ENCODE results near the gene ANKRD6. TPM values are rescaled to one million over a fixed set of nuclear protein-coding genes. Genes with fewer than 3 reads are reported as not detected.

ANKRD6 gene
- total RNA-seq, 2 experiments from 2014 or later, result 2.4 to 7.0 TPM

DNA sequence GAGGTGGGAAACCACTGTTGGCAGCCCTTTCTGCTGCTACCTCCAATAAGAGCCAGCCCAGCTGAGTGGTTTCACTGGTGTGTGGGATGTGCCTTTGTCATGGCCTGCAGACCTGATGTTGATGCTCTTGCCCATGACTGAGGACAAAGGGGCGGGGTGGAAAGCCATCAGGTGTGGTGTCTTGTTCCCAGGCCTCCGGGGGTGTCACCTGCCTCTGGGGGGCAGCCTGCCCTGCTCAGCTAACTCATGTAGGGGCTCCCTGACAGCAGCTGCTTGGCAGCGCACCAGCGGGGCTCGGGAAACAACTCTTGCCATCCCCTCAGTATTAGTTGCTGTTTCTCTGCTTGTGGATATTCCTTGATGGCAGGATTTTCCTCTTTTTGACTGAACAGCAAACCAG, 114.3 kb downstream of the ANKRD6 start:
- Histone ChIP-seq H3K9me3 (ENCODE audit: low read length) (no peaks in the 10 kb centered on the region), H3K27ac (ENCODE audit: low read depth, low read length, poor library complexity, severe bottlenecking) (no peak overlapping the region), H3K4me1 (ENCODE audit: insufficient read depth, low read length, poor library complexity, severe bottlenecking) (peaks cover 6% of the 10 kb centered on the region), H3K4me2 (ENCODE audit: low read length) (no peak overlapping the region), H3K79me2 (ENCODE audit: insufficient read depth, low read depth, low read length) (no peaks in the 10 kb centered on the region), H3K36me3 (ENCODE audit: insufficient read depth, low read length) (no peaks in the 10 kb centered on the region), H2AFZ (ENCODE audit: low read length) (no peak overlapping the region), H3K9me2 (ENCODE audit: insufficient read depth, low read length) (no peaks in the 10 kb centered on the region), H4K20me1 (ENCODE audit: insufficient read depth, low read length) (no peaks in the 10 kb centered on the region), H3K4me3 (ENCODE audit: low read depth, low read length, poor library complexity, severe bottlenecking) (no peak overlapping the region)
- TF ChIP-seq EZH2phosphoT487 (IDR thresholded peaks at IDR 0.05; ENCODE audit: borderline replicate concordance, low read depth, low read length), result no peak
- TF ChIP-seq, protein P1, sequence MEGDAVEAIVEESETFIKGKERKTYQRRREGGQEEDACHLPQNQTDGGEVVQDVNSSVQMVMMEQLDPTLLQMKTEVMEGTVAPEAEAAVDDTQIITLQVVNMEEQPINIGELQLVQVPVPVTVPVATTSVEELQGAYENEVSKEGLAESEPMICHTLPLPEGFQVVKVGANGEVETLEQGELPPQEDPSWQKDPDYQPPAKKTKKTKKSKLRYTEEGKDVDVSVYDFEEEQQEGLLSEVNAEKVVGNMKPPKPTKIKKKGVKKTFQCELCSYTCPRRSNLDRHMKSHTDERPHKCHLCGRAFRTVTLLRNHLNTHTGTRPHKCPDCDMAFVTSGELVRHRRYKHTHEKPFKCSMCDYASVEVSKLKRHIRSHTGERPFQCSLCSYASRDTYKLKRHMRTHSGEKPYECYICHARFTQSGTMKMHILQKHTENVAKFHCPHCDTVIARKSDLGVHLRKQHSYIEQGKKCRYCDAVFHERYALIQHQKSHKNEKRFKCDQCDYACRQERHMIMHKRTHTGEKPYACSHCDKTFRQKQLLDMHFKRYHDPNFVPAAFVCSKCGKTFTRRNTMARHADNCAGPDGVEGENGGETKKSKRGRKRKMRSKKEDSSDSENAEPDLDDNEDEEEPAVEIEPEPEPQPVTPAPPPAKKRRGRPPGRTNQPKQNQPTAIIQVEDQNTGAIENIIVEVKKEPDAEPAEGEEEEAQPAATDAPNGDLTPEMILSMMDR (conservative IDR thresholded peaks at IDR 0.05; ENCODE audit: low read length), result no peak
- DNase-seq (ENCODE audit: low spot score), result no peak
- intact Hi-C loops (cut with micrococcal nuclease; ENCODE audit: unreplicated experiment), result no loop called here
- BruUV-seq (replicated peaks), result no TSS peak
- POLR2A ChIA-PET, result no interaction called here
- CTCF ChIA-PET (ENCODE audit: unreplicated experiment), result no interaction called here

DNA sequence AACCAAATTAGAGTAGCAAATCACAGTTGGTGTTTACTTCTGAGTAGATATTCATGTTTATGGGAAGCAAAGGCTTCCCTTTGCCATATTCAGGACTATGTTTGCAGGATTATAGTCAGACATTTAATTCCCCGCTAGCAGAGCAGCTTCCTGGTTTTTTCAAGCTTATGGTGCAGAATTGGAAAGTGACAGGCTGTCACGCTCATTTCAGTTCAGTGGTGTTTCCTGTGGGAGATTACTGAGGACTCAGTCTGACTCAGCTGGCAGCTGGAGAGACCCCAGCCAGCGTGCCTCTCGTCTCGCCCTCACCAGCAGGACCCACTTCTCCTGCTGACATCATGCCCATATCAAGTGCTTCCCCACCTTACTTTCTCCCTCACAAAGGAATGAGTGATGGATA, 120.5 kb downstream of the ANKRD6 start:
- no peaks in the 10 kb centered on the region for H3K9me3 ChIP-seq (ENCODE audit: low read length)
- H3K36me3 ChIP-seq (ENCODE audit: insufficient read depth, low read length), result no peaks in the 10 kb centered on the region
- no peaks in the 10 kb centered on the region for H4K20me1 ChIP-seq (ENCODE audit: insufficient read depth, low read length)
- ChIA-PET CTCF (ENCODE audit: unreplicated experiment) (no interaction called here), POLR2A (interaction anchor here (0.5 kb wide), 1 partner anchor 12 kb away, joined by 3 read pairs; no protein-coding TSS in a partner anchor)
- peaks cover 7% of the 10 kb centered on the region for H3K4me1 ChIP-seq (ENCODE audit: insufficient read depth, low read length, poor library complexity, severe bottlenecking)
- H3K27ac ChIP-seq (ENCODE audit: low read depth, low read length, poor library complexity, severe bottlenecking), result no peak overlapping the region
- intact Hi-C loops (cut with micrococcal nuclease; ENCODE audit: unreplicated experiment), result no loop called here
- no peak overlapping the region for H3K4me2 ChIP-seq (ENCODE audit: low read length)
- no peak overlapping the region for H2AFZ ChIP-seq (ENCODE audit: low read length)
- no TSS peak for BruUV-seq (replicated peaks)
- H3K79me2 ChIP-seq (ENCODE audit: insufficient read depth, low read depth, low read length), result no peaks in the 10 kb centered on the region
- DNase-seq (ENCODE audit: low spot score), result no peak
- TF ChIP-seq, protein P1 (conservative IDR thresholded peaks at IDR 0.05; ENCODE audit: low read length), result no peak
- no peak for TF ChIP-seq EZH2phosphoT487 (IDR thresholded peaks at IDR 0.05; ENCODE audit: borderline replicate concordance, low read depth, low read length)
- H3K9me2 ChIP-seq (ENCODE audit: insufficient read depth, low read length), result no peaks in the 10 kb centered on the region
- H3K4me3 ChIP-seq (ENCODE audit: low read depth, low read length, poor library complexity, severe bottlenecking), result no peak overlapping the region

DNA sequence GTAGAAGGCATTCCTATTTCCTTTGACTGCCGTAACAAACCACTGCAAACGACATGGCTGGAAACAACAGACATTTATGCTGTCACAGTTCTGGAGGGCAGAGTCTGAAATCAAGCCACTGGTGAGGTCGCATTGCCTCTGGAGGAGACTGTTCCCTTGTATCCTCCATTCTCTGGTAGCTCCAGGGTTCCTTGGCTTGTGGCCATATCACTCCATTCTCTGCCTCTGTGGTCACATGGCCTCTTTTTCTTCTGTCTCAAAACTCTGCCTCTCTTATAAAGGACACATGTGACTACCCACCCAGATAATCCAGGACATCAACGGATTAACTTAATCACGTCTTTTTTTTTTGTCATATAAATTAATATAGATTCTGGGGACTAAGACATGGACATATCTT, 121.2 kb downstream of the ANKRD6 start:
- CTCF ChIA-PET (ENCODE audit: unreplicated experiment), result no interaction called here
- no peaks in the 10 kb centered on the region for H3K79me2 ChIP-seq (ENCODE audit: insufficient read depth, low read depth, low read length)
- no peak for DNase-seq (ENCODE audit: low spot score)

More for the DNA sequence above, 121.2 kb downstream of the ANKRD6 start:
- no peaks in the 10 kb centered on the region for H3K9me3 ChIP-seq (ENCODE audit: low read length)
- no peak overlapping the region for H3K4me3 ChIP-seq (ENCODE audit: low read depth, low read length, poor library complexity, severe bottlenecking)
- H4K20me1 ChIP-seq (ENCODE audit: insufficient read depth, low read length), result no peaks in the 10 kb centered on the region
- no peak overlapping the region for H3K27ac ChIP-seq (ENCODE audit: low read depth, low read length, poor library complexity, severe bottlenecking)
- no TSS peak for BruUV-seq (replicated peaks)
- POLR2A ChIA-PET, result no interaction called here
- H3K9me2 ChIP-seq (ENCODE audit: insufficient read depth, low read length), result no peaks in the 10 kb centered on the region
- no peaks in the 10 kb centered on the region for H3K36me3 ChIP-seq (ENCODE audit: insufficient read depth, low read length)
- intact Hi-C loops (cut with micrococcal nuclease; ENCODE audit: unreplicated experiment), result no loop called here
- H2AFZ ChIP-seq (ENCODE audit: low read length), result no peak overlapping the region
- H3K4me2 ChIP-seq (ENCODE audit: low read length), result no peak overlapping the region
- peaks cover 7% of the 10 kb centered on the region for H3K4me1 ChIP-seq (ENCODE audit: insufficient read depth, low read length, poor library complexity, severe bottlenecking)
- TF ChIP-seq EZH2phosphoT487 (IDR thresholded peaks at IDR 0.05; ENCODE audit: borderline replicate concordance, low read depth, low read length), result no peak
- TF ChIP-seq, protein P1 (conservative IDR thresholded peaks at IDR 0.05; ENCODE audit: low read length), result no peak
